ENCODE data around the gene SLC35B1.
"Not testable (repeated sequence)": the region's sequence is repeated elsewhere in the genome, so short reads cannot be mapped to it uniquely, and the experiment has no call there.

Gene SLC35B1

DNA sequence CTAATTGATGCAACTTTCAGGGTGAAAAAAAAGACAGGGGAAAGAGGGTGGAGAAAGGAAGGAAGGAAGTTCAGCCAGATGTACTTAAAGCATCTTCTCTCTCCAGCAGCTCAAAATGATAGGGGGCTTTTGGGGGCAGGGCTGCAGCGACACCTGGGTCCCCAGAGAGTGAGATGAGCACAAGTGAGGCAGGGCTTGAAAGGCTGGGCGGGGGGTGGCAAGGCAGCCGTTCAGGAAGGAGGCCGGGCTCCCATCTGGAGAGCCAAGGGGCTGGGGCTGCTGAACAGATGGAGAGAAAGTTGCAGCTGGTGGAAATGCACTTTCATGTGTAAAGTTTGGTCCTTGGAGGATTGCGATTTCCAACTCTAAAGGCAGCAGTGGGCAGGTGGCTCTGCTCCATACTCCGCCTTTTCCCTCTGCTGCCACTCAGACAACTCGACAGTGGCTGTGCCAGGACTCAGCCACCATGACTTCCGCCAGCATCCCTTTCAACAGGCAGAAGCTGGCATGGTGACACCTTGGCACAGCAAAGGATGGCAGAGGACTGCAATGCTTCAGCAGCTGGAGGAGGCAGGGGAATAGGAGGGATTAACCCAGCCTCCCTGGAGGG lies 7.7 kb downstream of the SLC35B1 start:
- no peak for DNase-seq (ENCODE audit: low spot score)

GRCh38 chr17:49698005-49698404 lies 9.8 kb downstream of the SLC35B1 start:
- no peak for DNase-seq (ENCODE audit: low spot score)

DNA sequence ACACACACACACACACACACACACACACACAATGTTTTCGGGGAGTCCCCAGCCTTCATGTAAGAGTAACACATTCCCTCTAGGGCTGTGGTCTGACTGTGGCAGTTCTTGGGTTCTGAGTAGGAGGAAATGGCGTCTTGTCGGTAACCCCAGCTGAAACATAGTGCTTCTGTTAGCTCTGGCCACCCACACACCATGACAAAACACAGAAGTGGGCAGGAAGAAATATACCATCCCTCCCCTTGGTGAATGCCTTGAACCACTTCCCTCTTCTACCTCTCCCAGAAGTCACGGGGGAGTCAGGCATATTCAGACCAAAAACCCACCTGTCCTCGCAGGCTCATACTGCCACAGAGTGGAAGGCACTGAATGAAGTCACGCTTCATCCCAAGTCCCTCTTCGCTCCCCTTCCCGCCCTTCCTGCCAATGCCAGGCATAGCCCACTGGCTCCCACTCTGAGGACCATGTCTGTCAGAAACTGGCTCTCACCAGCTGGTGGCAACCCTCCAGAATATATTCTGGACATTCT lies 11.5 kb downstream of the SLC35B1 start:
- DNase-seq (ENCODE audit: low spot score): no peak

GRCh38 chr17:49695698-49696232 lies 12.0 kb downstream of the SLC35B1 start:
- DNase-seq (ENCODE audit: low spot score): no peak

DNA sequence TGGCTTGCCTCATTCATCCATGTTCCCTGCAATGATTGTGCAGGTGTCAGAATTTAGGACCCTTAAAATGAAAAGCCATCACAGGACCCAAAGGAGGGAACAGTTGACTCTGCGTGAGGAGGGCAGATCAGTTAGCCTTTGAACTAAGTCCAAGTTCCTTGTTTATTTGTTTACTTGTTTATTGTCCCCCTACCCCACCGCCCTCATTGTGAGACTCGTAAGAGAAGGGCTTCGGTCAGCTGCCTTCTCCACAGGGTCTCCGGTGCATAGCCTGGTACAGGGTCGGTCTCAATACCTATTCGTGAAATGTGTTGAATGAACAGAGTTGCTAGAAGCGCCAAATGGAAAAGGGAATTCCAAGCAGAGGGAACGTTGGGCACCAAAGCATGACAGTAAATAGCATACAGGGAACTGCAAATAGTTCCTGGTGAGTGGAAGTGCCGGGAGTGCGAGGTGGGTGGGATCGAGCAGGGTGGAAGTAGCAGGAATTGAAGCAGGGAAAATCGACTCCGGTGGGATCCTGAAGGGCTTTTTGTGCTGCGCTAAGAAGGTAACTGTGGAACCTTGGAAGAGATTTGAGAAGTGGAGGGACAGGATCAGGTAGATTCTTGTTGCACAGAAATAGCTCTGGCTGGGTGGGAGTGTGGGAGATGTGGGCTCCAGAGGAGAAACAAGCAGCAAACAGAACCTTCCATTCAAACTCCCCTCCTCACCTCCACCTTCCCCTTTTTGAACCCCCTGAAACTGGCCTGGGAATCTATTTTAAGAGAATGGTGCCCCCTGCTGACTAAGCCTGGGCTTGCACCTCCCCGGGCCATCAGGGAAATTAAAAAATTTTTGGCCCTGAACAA lies 12.7 kb downstream of the SLC35B1 start:
- DNase-seq (ENCODE audit: low spot score): peak; percentile 72

DNA sequence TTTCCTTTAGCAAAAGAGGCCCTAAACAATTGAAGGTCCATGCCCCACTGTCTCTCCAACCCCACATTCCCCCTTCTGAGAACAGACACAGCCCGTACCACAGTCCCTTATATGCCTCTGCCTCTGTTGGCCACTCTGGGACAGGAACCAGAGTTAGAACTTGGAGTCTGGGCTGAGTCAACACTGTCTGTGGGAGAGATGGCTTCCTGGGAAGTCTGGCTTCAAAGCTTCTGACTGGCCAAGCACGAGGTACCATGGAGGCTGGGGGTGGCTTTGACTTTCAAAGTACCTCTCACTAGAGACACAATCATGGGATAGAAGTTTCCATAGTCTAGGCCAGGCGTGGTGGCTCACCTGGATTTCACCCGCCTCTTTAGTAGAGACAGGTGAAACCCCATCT lies 15.0 kb downstream of the SLC35B1 start:
- no peak for DNase-seq (ENCODE audit: low spot score)

DNA sequence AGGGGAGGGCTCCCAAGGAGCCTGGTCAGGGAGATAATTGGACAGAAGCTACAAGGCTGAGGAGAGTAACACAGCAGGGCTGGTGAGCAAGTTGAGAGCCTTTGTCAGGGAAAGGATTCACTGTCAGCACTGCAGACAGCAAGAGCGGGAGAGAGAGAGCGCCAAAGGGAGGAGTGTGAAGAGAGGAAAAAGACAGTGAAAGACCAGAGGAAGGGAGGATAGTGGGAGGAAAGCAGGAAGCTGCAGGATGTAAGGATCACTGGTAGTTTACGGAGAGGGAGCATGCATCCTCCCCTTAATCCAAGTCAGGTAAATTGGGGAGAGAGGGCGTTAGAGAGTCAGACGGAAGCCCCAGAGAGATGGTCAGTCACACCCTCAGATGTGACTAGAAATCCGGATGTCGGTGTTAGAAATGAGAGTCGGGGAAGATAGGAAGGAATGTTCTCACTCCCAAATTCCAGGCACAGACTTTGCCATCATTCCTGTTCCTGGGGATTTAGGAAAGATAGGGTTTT lies 16.0 kb downstream of the SLC35B1 start:
- no peak for DNase-seq (ENCODE audit: low spot score)

DNA sequence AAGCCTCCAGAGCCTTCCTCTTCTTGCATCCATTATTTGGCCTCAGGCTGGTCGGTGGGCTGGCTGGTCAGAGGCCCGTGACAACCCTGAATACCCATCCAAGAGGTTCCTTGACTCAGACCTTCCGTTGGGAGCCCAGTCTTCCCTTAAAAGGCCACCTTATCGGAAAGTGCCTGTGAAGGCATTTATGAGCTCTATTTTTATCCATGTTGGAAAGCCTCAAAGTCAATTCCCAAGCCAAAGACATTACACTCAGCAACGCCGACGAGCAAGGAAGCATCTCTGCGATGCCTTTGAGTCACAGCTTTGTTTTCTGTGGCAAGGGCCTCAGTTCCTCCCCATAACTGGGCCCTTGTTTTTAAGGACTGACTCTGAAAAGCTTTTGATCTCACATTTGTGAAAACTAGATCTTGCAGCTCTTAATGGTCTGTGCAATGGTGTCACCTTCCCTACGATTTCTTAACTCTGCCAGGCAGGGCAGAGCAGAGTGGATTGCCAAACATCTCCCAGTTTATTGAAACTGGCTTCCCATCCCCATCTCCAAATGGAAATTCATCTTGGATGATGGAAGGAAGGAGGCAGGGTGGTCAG lies 16.6 kb downstream of the SLC35B1 start:
- no peak for DNase-seq (ENCODE audit: low spot score)

DNA sequence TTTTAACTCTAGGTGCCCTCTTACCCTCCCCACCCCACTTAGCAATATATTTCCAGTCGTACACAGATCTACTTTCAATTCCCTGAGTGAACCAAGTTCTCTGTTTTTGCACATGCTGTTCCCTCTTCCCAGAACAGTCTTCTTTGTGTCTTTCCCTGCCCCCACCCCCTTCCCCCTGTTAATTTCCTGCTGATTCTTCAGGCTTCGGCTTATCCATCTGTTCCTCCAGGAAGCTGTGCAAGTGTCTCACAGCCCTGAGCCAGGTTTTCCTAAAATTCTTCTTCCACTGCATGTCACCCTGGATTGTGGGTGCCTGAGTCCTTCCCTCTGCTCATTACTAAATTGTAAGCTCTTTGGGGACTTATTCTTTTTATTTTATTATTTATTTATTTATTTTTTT lies 17.5 kb downstream of the SLC35B1 start:
- DNase-seq (ENCODE audit: low spot score): no peak

- DNase-seq (ENCODE audit: low spot score): no peak
These were observed 18.9 kb downstream of the SLC35B1 start for GRCh38 chr17:49688848-49689247.

DNA sequence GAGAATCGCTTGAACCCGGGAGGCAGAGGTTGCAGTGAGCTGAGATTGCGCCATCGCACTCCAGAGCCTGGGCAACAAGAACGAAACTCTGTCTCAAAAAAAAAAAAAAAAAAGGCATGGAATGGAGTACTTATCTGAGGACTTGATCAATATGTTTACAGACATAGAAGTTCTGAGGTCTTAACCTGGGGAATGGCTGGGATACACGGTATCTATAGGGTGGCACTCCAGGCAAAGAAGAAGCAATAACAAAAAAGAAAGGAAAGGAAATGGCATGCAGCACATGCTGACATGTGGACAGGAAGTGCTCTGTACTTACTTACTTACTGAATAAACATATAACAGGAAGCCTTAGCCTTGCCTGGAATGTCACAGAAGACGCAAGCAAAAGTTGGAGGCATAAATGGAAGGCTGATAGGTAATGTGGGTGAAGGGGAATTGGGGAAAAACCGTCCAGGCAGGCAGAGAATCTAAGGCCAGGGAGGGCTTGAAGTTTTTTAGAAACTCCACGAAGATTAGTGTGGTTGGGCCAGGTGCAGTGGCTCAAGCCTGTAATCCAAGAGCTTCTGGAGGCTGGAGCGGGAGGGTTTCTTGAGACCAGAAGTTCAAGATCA lies 19.8 kb downstream of the SLC35B1 start:
- no peak for DNase-seq (ENCODE audit: low spot score)

DNA sequence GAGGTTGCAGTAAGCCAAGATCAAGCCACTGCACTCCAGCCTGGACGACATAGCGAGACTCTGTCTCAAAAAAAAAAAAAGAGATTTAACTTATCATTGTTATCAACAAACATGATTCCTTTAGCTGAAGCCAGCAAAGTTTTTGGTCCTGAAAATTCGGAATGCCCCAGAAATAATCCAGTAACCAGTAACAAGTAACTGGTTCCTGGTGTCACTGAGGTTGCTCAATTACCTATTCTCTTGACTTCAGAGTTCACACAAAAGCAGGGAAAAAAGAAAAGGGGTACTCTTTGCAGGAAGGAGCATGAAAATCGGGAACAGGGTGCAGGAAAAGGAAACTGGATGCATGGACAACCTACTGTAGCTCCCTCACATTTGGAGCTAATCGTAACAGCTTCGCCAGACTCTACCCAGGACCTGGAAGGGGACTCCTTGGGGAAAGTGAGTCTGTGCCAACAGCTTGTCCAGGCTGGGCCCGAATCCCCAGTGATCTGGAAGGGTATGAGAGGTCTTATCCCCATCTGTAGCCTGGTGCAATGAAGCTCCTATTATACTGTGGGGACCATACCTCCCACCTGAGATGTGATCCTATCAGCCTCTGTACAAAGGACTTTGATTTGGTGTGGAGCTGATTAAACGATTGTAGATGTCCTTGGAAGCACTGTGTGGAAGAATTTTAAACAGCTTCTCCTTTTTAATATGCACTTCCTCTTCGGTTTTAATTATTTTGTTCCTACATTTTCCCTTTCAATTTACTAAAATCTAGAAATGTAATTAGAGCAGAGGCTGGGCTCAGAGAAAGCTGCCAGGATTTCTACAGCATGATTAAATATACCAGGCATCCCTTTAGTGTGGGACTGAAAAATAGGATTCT lies 26.4 kb downstream of the SLC35B1 start:
- no peak for DNase-seq (ENCODE audit: low spot score)

DNA sequence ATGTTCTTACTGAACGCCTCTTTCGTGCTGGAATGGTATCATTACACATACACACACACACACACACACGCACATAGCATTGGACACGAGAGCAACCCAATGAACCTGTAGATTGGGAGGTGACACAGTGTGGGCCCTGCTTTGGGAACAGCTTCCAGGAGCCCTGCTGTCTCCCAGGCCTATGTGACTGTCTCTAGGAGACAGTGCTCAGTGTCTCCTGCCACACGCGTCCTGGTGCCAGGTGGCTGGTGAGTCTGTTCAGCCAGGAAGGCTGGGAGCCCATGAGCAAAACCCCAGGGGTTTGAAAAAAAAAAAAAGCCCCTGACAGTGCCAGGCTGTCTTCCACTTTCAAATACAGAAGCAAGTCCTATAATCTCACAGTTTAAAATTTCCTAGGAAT lies 27.4 kb downstream of the SLC35B1 start:
- DNase-seq (ENCODE audit: low spot score): no peak

GRCh38 chr17:49677933-49678847 lies 29.6 kb downstream of the SLC35B1 start, which contains the start of gene SPOP:
Gene SPOP (minus strand): TSS chr17:49678097. CDS start chr17:49622810, 55,287 bp downstream.
- peak; percentile 98 for DNase-seq (ENCODE audit: low spot score)

- peak; percentile 99 for DNase-seq (ENCODE audit: low spot score)
These were observed 30.4 kb downstream of the SLC35B1 start for GRCh38 chr17:49677134-49677932.

- peak; percentile 27 for DNase-seq (ENCODE audit: low spot score)
These were observed 31.4 kb downstream of the SLC35B1 start for GRCh38 chr17:49676276-49676868.

DNA sequence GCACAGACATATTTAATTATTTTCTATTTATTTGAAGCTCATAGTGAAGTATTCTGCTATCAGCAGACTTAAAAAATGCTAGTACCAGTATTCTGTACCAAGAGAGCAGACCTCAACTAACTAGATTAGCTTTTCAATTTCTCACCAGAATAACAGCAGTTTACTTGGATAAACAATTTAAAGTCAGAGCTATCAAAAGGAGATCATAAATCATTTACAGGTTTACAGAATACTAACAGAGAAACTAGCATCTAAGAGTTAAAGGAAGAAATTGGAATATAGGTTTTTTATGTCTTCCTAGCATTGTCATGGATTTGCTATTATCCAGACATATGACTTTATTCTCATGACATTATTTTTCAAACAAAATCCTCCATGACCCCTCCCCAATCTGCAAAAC lies 33.3 kb downstream of the SLC35B1 start:
- no peak for DNase-seq (ENCODE audit: low spot score)

DNA sequence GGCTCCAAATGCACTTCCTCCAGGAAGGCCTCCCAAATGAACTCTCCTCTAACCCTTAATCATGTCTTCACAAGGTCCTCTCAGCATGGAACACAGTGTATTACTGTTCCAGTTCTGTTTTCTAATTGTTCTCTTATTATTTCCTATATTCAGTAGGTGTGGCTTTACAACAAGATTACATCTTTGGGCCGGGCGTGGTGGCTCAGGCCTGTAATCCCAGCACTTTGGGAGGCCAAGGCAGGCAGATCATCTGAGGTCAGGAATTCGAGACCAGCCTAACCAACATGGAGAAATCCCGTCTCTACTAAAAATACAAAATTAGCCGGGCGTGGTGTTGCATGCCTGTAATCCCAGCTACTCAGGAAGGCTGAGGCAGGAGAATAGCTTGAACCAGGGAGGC lies 34.1 kb downstream of the SLC35B1 start:
- not testable (repeated sequence) for DNase-seq (ENCODE audit: low spot score)

DNA sequence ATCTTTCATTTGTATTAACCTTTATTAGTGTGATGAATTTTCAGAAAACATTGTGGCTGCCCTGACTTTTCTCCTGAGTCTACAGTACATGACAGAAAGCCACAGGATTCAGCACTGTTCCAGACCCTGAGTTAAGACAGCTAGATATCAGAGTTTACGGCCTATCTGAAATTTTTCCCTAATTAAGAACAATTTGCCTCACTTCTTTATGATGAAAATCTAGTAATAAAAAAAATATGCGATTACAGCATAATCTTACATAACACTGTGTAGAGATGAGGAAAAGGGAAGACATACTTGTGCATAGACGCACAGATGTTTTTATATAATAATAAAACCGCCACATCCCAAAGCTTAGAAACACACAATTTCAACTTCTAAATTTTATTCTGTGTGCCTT lies 37.1 kb downstream of the SLC35B1 start:
- DNase-seq (ENCODE audit: low spot score): no peak

All from hematopoietic multipotent progenitor cell treated with erythropoietin and hydrocortisone succinate and interleukin-3 and kit ligand, for 17 days (in vitro differentiated cells).